NAMALWA (cell line): ENCODE results near the gene FHIT.
A peak's percentile ranks its signal among the peaks of the same experiment; 100 is the strongest.

ENCODE experiments used
- DNase-seq: peaks from one replicate; pipeline ENCODE4 v3.0.0-alpha.2; 2015; ENCODE audit warnings: low spot score

FHIT gene

DNA sequence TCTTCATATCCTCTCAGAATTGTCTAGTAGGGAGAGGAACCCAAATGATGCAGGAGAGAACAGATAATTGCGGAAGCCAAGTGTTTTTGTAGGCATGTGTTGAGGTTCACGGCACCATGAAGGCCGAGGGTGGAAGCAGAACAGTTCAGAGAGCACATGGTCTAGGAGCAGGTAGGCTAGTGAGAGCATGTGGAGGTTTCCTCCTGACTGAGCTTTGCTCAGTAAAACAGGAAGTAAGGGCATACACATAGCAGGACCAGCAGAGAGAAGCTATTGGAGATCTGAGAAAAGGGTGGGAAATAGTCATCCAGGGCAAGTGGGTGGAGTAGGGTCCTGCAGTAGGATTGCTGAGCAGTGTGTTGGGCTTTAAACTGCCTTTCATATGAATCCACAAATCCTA lies 491.1 kb downstream of the FHIT start:
- DNase-seq: no peak

DNA sequence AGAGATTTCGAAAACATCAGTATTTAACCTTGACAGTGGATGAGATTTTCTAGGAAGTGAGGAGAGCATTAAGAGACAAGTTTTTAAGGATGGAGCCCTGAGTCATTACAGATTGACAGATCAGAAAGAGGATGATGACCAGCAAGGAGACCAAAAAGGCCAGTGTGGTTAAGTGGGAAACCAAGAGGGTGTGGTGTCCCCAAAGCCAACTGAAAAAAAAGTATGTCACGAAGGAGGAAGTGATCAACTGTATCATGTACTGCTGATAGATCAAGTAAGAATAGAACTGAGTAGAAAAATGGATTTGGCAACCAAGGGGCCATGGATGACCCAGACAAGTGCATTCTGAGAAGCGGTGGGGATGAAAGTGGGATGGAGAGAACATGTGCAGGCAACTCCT lies 491.8 kb downstream of the FHIT start:
- no peak for DNase-seq

DNA sequence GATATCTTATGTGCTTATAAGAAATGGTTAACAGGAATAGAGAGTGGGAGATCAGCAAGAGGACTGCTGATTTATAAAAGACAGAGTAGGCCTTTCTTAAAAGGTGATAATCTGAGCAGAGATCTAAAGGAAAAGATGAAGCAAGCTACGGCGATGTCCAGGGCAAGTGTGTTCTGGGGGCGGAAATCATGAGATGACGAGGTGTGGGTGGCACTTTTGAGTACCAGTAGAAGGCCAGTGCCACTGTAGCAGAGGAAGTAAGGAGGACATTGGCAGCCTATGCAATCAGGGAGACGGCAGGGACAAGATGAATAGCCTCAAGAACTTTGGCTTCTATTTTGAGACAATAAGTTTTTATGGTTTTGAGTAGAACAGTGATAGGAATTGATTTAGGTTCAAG lies 492.4 kb downstream of the FHIT start:
- no peak for DNase-seq

DNA sequence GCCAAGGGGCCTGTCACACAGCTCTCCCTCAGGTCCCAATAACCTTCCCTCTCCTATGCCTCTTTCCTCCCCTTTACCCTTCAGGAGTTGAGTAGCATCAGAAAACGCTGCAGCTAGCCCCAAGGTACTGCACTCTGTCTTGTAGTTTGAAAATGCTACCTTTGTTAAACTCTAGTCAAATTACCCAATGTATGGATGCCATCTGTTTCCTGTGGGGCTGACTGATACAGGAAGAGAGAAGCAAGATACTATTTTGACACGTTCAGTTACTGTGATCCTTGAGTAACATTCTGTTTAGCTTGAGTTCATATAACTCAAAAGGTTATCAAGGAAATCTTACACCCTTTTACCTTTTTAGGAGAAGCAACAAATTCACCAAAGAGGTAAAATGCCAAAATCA lies 493.1 kb downstream of the FHIT start:
- no peak for DNase-seq

DNA sequence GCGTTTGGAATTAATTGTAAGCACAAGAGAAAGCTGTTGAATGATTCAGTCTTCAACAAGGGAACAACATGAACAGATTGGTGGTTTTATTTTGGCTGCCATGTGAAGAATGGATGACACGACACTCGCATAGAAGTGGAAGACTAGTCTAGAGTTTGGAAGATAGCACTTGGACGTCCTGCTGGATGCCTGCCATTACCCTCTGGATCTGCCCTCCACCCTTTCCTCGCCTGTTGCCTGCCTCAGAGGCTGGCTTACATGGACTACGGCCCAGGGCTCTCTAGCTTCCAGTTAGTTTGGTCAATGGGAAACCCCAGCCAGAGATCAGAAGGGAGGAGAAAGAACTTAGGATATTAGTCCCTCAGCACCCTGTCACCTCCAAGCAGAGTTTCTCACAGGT lies 493.5 kb downstream of the FHIT start:
- no peak for DNase-seq

DNA sequence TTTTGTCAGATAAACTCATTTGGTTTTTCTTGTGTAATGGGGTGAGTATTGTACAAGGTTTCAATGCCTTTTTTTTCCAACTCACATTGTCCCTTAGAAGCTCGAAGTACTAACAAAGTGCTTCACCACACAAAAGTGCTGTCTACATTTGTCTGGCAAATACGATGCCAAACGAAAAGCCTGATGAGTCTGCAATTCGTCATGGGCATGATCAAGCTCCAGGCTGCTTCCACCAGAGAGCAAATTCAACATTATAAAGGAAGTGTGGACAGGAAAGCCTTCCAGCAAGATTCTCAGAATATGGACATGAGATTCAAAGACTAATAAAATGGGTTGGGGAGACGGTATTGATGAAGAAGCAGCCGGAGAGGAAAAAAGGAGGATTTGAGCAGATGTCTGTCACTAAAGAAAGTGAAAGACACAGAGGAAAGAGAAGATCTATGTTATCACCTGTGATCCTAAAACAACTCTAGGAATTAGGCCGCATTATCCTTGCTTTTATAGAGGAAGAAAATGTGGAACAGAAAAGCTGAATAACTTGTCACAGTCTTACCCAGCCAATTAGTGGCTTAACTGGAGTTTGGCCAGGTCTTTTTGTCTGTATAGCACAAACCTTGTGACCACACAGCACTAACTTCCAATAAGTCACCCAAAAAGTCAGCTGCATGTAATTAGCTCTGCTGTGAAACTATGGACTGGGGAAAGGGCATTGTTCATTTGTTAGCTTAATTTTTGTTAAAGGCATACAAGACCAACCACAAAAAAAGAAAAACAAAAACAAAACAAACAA lies 494.8 kb downstream of the FHIT start:
- DNase-seq: no peak

DNA sequence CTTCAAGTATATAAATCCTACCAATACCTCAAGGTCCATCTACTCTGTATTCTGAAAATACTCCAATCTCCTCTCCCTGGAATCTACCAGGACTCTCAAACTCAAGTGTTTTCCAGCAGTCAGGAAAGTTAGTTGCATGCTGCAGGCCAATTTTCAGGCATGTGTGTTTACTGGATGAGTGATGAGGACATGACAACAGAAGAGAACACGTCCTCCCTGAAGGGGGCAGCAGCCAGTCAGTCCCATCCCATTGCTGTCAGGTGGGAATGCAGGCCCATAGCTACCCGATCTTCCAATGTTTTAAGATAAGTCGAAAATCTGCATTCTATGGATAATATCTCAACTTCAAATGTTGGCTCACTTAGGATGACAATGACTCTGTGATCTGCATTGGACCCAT lies 496.2 kb downstream of the FHIT start:
- no peak for DNase-seq

DNA sequence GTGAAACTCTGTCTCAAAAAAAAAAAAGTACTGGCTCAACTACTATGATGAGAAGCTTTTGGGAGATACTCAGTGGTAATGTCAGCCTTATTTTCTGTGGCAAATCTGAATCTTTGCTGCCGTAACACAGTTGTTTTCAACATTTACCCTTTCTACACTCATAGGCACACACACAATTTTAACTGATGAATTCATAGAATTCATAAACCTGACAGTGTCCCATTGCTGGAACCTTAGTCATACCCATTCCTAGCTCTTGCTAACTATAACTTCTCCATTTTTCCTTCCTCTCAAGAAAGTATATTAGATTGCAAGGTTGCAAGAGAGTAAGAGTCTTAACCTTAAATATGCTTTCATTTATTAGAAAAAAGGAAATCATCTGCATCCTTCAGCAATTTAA lies 496.6 kb downstream of the FHIT start:
- no peak for DNase-seq

DNA sequence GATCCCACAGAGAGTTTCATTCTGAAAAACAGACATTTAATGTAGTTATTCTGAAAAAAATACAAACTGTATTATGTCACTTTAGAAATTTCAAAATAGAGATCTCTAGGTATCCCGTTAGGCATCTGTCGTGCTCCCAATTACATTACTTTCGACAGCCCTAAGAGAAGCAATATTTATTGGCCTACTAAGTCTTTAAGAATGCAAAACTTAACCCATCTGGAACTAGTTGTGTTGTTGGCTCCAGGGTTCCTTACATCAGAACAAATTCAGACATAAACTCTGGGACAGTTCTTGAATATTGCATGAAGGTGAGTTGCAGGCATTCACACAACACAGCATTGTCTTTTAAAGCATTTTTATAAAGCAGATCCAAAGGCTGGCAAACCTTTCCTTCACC lies 498.4 kb downstream of the FHIT start:
- no peak for DNase-seq

DNA sequence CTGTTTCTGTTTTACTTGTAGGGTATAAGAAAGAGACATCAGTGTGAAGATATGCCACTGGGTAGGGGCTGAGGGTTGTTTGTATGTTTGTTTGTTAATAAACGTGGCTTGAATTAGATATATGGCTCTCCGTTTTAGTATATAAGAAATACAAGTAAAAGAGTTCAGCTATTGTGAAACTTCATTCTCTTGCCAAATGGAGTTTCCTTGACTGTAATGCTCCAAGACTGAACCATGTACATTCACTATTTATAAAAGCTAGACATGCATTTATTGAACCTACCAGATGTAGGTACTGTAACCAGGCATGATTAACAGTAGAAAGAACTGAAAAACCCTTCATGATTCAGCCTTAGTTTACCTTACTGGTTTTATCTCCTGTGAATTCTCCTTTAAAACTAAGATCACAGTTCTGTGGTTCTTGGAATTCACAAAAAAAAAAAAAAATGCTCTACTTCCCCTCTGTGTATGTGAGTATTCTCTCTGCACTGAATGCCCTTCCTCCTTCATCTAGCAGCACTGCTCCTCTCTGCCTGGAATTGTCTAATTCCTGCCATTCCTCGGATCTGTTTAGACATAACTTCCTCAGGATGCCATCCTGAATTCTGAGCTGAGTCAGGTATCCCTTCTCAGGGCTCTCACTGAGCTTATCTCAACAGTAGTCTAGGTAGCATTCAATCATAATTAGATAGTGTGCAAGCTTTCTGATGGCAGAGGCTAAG lies 504.4 kb downstream of the FHIT start:
- no peak for DNase-seq

DNA sequence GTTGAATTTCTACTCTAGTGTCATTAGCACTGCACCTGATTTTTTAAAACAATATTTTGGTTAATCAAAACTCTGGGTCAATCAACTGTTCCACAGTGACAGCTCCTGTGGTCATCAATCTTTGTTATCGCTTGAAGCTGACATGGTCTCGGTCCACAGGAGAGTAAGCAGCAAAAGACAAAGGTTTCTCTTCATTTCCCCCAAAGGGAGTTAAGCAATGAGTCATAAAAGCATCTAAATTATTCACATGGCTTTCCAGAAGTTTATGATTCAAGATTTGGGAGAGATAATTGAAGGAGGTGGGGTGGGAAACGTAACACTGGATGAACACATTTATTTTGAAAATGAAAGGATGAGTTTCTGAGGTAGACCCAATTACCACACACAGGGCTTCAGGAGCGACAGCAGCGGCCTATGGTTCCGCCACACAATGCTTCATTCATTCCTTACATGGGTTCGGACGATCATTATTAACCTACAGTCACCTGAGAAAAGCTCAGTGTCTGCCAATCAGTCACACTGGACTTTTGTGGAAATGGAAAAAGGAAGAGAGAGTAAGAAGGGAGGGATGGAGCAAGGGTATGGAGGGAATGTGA lies 505.1 kb downstream of the FHIT start:
- no peak for DNase-seq

DNA sequence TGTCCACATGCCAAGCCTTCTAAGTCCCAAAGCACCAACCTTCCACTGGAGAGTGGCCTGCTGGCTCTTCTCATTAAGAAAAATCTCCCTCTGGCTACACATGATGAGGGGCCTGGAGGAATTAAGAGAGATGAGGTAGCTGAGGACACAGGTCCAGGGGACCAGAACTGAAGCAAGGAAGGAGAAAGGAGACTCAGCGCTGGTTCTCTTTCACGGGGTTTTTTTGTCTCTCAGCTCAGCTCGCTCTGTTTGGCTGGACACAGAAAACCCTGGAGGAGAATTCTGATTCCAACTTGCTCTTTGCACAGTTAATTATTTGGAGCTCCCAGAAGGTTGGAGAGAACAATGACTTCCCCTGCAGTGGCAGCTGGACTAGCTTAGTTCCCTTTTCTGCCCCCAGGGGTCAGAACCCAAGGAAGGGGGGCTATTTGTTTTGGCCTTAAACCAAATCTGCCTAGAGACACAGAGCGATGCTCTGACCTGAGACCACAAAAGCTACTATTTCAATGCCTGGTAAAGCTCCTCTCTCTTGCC lies 507.6 kb downstream of the FHIT start:
- peak; percentile 22 for DNase-seq

DNA sequence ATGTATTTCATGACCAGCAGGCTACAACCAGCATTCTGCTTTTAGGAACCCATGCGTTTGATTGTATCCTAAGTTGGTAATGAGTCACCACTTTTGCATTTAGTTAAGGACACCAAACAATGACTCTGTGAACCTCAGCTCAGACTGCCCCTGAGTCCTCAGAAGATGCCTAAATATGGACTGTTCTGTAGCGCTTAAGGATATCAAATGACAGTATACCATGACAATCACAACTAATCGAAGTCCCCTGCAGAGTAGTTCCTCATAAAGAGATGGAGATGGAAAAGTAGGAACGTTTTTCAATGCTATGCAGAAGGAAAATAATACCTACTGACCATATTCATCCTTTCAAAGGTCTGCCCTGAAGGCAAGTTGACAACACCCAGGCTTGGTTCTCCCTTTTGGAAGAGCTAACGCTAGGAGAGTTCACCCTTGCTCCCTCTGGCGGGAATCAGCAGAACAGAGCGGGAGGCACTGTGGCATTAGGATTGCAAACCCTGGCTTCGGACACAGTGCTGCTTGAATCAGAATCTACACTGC lies 508.6 kb downstream of the FHIT start:
- DNase-seq: no peak

DNA sequence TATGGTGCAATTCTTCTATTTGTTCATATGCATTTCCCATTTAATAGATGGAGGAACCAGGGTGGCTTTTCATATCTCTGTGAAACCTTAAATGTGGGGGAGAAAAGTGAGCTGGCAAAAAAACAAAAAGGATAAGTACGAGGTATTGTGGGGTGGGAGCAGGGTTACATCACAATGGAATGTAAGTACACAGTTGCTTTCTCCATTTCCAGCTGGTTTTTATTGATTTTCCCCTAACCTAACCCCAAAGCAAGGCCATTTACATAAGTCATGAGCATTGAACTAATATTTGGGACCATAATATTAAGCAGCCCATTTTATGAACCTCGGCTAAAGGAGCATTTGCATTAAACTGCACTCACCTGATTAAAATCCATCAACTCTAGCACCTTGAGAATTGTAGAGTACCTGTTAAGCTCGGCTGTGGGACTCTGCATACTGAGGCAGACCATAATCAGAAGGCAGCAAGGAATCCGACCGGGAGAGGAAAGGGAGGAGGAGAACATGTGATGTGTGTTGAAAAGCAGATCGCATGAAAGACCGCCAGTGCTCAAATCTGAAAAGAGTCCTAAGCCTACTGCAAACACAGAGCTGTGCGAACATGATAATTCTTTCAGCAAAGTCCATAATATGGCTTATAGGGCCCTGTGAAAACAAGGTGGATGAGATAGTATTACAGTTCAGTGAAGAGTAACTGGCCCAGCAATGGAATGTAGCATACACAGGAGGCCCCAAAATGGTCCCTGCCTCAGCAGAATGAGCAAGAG lies 513.4 kb downstream of the FHIT start:
- no peak for DNase-seq

DNA sequence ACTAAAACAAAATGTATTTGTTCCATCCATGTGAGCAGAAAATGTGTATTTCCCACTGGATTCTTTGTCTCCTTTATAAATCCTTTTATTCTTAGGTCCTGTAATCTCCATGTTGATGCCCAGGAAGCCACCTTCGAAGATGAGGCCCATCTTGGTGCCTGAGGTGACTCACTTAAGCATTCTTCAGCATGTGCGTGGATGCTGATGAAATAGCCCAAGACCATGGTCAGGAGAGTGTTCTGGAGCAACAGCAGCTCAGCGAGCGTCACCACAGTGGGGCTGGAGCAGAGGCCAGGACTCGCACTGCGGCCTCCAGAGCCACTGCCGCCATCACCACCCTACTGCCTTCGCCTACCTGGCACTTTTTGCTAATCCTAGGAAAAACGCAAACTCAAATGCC lies 520.9 kb downstream of the FHIT start:
- no peak for DNase-seq

DNA sequence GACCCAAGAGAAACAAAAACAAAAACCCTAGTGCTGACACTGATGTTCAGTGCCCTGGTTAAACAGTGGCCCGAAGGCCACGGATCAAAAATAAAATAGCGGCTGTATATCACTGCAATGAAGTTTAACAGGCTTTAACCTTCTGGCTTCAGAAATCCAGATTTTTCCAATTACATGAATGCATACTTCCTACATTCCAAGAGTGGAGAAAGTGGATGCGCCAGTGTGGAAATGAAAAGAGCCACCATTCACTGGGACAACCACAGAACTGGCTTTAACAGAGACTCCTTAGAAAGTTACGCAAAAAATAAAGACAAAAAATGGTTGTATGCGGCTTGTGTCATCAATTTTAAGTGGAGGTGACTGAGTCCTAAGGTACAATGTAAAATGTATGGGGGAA lies 522.2 kb downstream of the FHIT start:
- DNase-seq: no peak

DNA sequence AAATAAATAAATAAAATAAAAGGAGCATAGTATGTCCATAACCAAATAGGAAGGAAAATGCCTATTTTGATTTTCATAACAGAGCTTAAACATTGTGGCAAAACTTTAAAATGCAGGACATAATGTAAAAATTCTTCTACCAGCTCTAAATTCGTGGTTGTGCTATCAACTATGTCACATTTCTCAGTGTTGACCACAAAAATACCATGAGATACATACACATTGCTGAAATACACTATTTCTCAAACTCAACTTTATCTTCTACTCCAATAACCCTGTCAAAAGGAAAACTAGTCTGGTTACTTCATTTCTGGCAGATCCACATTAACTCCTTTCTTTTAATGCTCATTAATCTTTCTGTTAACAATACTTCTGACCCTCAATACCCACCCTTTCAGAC lies 523.2 kb downstream of the FHIT start:
- DNase-seq: no peak

DNA sequence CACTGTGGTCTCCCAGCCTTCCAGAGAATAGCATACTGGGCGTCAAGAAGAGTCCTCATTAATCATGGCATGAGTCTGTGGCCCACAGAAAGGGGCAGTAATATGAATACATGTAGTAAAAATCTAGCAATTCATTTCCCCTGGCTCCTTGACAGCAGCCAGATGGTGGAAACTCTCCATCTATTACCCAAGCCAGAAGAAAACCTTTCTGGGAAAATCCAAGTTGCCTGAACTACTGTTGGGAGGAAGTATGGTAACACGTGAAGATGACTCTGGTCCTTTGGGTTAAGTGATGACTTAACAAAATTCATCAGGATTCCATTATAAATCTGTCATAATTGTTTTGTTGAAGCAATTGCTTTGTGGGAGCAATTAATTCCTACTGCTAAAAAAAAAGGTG lies 530.5 kb downstream of the FHIT start:
- no peak for DNase-seq

DNA sequence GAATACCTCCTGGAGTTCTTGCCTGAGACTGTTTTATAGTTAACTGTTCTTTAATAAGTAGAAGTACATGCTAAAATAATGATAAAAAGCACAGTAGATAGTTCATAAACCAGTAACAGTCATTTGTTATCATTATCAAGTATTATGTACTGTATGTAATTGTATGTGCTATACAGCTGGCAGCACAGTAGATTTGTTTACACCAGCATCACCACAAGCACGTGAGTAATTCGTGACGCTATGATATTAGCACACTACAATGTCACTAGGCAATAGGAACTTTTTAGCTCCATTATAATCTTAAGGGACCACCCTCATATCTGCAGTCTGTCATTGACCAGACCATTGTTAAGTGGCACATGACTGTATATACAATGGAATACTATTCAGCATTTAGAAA lies 534.7 kb downstream of the FHIT start:
- DNase-seq: no peak

DNA sequence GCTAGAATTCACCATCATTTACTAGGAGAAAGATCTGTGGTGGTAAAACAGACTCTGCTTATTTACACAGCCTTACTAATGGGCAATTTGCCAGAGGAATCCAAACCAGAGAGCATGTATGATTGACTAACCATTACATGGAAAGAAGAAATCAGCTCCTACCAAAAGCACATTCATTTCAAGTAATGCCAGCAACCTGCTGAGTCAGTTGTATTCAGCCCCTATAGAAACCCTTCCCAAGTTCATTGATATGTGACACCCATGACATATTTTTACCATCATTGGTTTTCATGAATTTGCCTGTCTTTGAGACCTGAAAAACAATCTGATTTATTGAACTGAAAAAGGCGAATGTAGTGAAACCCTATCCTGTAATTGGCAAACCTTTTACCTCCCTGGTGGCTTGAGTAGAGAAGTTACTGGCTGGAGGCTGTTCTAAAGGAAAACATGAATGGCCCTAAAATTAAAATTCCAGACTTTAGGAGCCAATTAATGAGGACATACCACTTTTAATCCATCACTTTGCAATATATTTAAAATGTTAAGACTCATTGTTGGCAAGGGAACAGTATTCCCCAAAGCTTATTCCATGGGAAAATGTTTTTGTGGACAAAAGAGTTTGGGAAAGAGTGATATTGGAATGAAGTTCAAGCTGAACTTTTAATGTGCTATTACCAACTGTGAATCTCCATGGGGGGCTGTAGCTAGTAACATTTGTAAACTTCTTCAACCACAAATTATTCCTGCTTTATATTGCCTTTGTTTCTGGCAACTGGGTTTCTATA lies 542.9 kb downstream of the FHIT start:
- DNase-seq: no peak

DNA sequence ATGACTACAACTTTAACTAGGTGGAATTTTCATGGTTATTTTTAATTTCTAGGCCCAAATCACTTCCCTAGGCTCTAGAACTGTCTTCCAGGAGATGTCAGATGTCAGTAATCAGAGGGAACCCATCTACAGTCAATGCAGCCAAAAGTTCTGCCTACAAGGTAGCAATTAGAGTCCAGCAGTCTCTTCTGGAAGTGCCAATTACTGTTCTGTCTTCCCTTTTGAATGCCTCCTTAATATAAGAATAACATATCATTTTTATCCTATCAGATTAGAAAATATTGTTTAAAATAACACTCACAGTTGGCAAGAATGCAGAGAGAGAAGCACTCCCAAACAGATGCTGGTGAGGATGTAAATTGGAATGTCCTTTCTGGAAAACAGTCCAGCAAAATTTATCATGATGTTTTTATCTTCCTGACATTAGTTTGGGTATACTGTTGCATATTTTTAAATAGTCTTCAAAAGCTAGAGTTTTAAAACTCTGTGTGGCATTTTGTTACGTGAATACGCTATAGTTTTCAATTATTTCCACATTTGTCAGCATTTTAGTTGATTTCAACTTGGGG lies 543.7 kb downstream of the FHIT start:
- DNase-seq: no peak
